Limb (tissue), 2 donors: ENCODE measurements around the gene SCN3A.

Source experiments
- DNase-seq, 2 donors: peaks; one replicate each; pipeline ENCODE4 v3.0.0-alpha.2; 2016; ENCODE audit errors: extremely low spot score in 2 of 2

Gene SCN3A

GRCh38 chr2:165203689-165204559 lies at the start of gene SCN3A:
SCN3A (minus strand) TSS chr2:165204050; CDS start chr2:165176394, 27,656 bp downstream.
- peak; percentile 45 to 54 for DNase-seq

GRCh38 chr2:165253178-165253577 lies 49.3 kb upstream of the SCN3A start:
- no peak for DNase-seq

GRCh38 chr2:165251366-165251765 lies 47.5 kb upstream of the SCN3A start:
- no peak for DNase-seq

GRCh38 chr2:165248238-165248637 lies 44.4 kb upstream of the SCN3A start:
- DNase-seq, result no peak

DNA sequence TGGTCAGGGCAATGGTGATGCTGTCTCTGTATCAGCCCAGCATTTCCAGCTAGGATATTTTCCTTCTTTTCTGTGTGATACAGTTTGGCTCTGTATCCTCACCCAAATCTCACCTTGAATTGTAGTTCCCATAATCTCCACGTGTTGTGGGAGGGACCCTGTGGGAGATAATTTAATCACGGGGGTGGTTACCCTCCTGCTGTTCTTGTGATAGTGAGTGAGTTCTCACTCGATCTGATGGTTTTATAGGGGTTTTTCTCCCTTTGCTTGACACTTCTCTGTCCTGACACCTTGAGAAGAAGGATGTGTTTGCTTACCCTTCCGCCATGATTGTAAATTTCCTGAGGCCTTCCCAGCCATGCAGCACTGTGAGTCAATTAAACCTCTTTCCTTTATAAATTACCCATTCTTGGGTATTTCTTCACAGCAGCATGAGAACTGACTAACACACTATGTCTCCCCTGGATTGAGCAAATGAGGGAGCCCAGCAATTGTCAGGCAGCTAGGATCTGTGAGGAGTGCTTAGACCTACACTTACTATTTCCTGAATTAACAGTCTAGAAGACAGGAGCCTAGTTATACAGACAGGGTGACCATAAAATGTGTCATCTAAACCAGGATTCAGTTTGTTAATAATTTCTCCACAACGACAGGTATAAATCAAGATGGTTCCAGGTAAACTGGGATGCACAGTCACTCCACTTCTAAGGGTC lies 41.4 kb upstream of the SCN3A start:
- DNase-seq, result no peak

DNA sequence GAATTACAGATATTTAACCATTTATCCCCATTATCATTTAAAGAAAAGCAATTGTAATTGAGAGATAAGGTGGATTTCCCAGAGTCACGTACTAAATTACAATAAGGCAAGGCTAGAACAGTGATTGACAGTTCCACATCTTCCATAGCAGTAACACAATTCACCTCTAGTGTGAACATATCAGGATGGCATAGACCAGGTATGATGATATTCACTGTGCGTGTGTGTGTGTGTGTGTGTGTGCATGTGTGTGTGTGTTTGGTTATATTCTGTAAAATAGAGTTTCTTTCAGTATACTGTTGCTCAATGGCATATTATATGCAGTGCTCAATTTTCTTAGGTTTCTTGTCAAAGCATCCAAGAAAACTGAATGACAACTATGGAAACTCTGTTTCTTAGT lies 37.1 kb upstream of the SCN3A start:
- no peak for DNase-seq

GRCh38 chr2:165239856-165240515 lies 36.1 kb upstream of the SCN3A start:
- no peak for DNase-seq

DNA sequence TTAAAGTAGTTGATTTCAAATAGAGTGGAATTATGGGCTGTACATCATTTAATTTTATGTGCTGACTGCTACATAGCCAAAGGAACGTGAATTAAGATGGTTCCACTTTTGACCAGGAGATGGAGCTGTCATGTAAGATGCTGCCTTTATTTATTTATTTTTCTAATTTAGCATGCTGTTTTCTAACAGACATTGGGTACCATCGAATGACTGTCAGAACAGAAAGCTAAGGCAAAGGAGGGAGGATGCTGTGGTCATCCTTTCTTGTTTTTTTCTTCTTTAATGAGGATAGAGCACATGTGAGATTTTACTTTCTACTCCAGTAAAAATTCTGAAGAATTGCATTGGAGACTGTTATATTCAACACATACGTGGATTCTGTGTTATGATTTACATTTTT lies 35.4 kb upstream of the SCN3A start, which contains the start of gene SCN2A:
TSS of gene SCN2A (plus strand) at position 185 of the 400 bp plus-strand sequence. CDS start 56,410 bp downstream, outside the sequence.
- DNase-seq, result peak in 1 of 2 donors; percentile 12

- DNase-seq, result peak in 1 of 2 donors; percentile 21
These were observed 34.4 kb upstream of the SCN3A start for GRCh38 chr2:165238295-165238694.

GRCh38 chr2:165237056-165237455 lies 33.2 kb upstream of the SCN3A start:
- DNase-seq, result no peak

DNA sequence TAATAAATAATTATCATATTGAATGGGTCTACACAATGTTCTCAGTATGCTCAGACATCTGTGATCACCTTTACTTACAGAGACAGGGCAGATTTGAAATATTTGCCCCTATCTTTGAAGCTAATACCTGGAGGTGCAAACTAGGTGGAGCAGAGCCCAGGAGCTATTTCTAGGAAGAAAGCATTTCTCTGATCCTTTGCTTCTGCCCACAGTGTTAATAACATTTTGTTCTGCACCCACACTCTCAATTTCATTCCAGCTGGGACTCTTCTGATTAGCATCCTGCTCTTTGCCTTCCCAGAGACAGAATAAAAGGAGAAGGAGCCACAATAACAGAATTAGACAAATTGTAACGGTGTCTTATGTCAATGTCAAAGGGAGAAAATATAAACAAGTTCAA lies 23.7 kb upstream of the SCN3A start:
- DNase-seq, result no peak

GRCh38 chr2:165224941-165225340 lies 21.1 kb upstream of the SCN3A start:
- DNase-seq, result no peak

- DNase-seq, result no peak
These were observed 15.6 kb upstream of the SCN3A start for GRCh38 chr2:165219481-165219880.

DNA sequence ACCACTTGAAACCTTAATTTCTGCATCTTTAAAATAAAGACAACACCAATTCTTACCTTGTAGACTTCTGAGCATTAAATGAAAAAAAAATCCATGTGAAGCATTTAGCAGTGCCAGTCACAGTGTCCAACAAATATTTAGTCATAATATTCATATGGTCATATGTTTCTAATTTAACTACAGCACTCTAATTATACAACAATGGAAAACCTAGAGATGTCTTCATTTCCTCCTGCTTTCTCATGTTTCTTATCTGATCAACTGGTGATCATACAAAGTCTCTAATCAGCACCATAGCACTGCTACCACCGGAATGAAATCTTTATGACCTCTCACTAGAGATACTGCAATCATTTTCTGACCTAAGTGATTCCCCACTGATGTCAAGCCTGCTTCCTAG lies 10.2 kb upstream of the SCN3A start:
- no peak for DNase-seq

DNA sequence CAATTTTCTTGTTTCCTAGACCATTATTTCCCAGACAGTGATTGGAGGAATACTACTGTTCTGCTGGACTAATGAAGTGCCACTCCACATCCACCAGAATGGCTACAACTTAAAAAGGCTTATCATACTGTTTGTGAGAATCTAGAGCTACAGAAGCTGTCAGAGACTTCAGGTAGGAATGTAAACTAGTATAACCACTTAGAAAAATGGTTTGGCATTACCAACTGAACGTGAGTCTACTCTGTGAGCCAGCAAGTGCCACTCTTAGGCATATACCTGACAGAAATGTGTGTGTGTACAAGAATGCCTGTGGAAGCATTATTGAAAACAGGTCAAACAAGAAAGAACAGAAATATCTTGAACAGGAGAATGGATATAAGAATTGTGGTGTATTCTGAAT lies 4.2 kb upstream of the SCN3A start:
- no peak for DNase-seq

- no peak for DNase-seq
These were observed 2.0 kb upstream of the SCN3A start for GRCh38 chr2:165205865-165206264.

DNA sequence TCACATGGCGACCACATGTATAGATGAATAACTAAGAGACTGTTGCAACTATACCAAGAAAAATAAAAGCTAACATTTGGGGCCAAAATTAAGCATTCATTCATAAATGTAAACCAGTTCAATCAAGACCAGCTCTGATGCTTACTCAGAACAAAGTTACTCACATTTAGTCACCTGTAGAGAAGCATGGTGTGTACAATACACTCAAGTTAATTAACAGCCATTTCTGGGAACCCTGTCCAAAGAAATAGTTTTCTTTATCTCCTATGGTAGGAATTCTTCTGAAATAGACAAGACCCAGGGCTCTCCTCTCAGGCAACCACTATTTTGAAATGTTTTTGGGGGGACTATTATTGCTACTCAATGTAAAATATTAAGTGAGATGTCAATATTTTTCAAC lies 1.6 kb downstream of the SCN3A start:
- DNase-seq, result no peak

DNA sequence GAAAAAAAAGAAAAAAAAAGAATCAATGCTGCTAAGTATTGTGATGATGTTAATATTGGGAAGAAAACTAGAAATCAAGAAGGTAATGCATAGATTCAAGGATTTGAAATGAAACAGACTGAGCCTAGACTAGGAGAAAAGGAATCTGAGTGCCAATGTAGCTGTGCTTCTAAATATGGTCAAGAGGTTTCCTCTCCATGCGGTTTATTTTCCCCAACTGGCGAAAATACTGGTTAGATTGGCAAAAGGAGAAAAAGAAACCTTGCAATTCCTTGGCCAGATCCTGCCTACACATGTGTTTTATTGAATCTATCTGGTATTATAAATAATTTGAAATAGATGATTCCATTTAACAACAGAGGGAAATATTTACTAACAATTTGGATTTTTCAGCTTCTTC lies 5.7 kb downstream of the SCN3A start:
- DNase-seq, result no peak

GRCh38 chr2:165197346-165197745 lies 6.5 kb downstream of the SCN3A start:
- no peak for DNase-seq

GRCh38 chr2:165196411-165196810 lies 7.4 kb downstream of the SCN3A start:
- DNase-seq, result no peak

DNA sequence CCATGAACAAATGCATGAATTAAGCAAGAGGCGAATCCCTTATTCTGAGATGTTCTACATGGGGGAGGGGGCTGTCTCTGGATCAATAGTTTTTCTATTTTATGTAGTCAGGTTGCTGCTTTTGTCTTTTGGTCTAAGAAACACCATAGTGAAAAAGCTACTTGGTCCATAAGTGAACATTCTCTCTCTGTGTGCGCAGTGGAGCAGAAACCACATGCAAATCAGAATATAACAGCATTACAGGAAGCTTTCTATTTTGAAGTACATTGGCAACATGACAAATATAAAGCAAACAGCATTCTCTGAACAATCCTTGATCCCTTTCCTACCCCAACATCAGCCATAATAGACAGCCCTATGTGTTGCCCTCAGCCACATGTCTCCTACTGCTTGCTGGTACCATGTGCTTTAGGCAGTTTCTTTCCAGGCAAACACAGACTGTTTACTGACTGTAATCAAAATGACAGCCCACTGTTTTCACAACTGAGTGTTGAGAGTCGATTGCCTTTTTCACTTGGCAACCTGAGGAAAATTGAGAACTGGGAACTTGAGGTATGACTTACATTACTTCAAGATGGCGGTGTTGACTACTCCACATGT lies 10.6 kb downstream of the SCN3A start:
- no peak for DNase-seq

GRCh38 chr2:165192729-165193128 lies 11.1 kb downstream of the SCN3A start:
- DNase-seq, result no peak
